NCI-H2196 (cell line): Measurements from ENCODE around the gene SPATA12.

Experiments used
- DNase-seq: peaks from one replicate; lab custom pipeline; 2025; ENCODE audit not compliant: unreplicated experiment; lab: John Stamatoyannopoulos, UW

SPATA12 gene

GRCh38 chr3:57110214-57110613, 49.8 kb downstream of the SPATA12 start:
- DNase-seq = no peak

GRCh38 chr3:57110798-57111197, 50.3 kb downstream of the SPATA12 start:
- peak; percentile 8 for DNase-seq

- no peak for DNase-seq
These were observed 51.7 kb downstream of the SPATA12 start for GRCh38 chr3:57112206-57112605.

GRCh38 chr3:57116501-57116900, 56.0 kb downstream of the SPATA12 start:
- DNase-seq = no peak

- DNase-seq = no peak
These were observed 57.8 kb downstream of the SPATA12 start for GRCh38 chr3:57118254-57118653.

- no peak for DNase-seq
These were observed 59.6 kb downstream of the SPATA12 start for GRCh38 chr3:57120040-57120439.

- no peak for DNase-seq
These were observed 60.1 kb downstream of the SPATA12 start for GRCh38 chr3:57120451-57121174.
